ENCODE results near the gene PCYT1A.
"Not testable (repeated sequence)": the region's sequence is repeated elsewhere in the genome, so short reads cannot be mapped to it uniquely, and the experiment has no call there.

The PCYT1A gene

DNA sequence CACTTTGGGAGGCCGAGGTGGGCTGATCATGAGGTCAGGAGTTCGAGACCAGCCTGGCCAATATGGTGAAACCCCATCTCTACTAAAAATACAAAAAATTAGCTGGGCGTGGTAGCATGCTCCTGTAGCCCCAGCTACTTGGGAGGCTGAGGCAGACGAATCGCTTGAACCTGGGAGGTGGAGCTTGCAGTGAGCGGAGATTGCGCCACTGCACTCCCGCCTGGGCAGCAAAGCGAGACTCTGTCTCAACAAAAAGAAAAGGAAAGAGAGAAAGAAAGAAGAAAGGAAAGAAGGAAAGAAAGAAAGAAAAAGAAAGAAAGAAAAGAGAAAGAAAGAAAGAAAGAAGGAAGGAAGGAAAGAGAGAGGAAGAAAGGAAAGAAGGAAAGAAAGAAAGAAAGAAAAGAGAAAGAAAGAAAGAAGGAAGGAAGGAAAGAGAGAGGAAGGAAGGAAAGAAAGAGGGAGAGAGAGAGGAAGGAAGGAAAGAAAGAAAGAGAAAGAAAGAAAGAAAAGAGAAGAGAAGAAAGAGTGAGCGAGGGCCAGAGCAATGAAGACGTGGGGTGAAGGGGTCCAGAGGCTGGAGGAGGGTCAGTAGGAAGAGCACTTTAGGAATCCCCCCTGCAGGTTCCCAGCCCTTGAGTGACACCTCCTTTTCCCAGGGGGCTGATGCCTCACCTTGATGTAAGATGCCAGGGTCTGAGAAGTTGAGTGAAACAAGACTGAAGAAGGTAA, 77.4 kb downstream of the PCYT1A start:
- H3K9me3 ChIP-seq; H3K4me1 ChIP-seq; H3K27me3 ChIP-seq (ENCODE audit: low read depth); in situ Hi-C loops (cut with MboI; ENCODE audit: low sequenced_read_pairs); DNase-seq (ENCODE audit: low spot score in 2 of 2); H3K36me3 ChIP-seq (replicated peaks); H3K4me3 ChIP-seq: not testable (repeated sequence)

DNA sequence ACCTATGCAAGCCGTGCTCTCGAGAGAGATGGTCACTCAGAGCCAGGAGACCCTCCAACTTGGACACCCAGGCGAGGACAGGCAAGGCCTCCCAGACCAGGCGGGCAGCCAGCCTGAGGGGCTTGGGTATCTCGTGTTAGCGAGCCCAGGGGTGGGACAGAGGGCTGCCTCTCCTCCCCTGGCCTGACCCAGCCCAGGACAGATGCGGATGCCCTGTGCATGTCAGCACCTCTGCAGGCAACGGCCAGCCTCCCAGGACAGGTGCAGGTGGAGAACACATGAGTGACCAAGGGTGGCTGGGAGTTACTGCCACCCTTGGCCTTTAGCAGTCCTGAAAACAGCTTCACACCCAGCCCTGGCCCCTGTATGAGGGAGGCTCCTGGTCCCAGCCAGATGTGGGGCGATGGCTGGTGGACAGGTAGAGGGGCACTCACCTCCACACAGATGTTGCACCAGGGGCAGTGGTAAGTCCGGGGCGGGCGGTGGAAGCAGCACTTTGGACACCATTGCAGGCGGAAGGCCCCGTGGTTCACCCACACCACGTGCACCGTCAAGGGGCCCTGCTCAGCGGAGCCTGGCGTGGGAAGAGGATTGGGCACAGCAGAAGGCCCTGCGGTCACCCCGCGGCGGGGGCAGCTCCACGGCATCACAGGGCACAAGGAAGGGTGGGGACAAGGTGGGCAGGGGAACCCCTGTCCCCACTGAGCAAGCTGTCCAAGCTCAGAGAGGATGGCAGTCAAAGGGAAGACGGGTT, 78.4 kb downstream of the PCYT1A start:
- Histone ChIP-seq H3K36me3 (replicated peaks) (no peaks in the 10 kb centered on the region), H3K9me3 (no peaks in the 10 kb centered on the region), H3K4me1 (no peaks in the 10 kb centered on the region), H3K4me3 (no peak overlapping the region), H3K27me3 (ENCODE audit: low read depth) (no peaks in the 10 kb centered on the region)
- no peak for DNase-seq (ENCODE audit: low spot score in 2 of 2)
- in situ Hi-C loops (cut with MboI; ENCODE audit: low sequenced_read_pairs), result no loop called here

DNA sequence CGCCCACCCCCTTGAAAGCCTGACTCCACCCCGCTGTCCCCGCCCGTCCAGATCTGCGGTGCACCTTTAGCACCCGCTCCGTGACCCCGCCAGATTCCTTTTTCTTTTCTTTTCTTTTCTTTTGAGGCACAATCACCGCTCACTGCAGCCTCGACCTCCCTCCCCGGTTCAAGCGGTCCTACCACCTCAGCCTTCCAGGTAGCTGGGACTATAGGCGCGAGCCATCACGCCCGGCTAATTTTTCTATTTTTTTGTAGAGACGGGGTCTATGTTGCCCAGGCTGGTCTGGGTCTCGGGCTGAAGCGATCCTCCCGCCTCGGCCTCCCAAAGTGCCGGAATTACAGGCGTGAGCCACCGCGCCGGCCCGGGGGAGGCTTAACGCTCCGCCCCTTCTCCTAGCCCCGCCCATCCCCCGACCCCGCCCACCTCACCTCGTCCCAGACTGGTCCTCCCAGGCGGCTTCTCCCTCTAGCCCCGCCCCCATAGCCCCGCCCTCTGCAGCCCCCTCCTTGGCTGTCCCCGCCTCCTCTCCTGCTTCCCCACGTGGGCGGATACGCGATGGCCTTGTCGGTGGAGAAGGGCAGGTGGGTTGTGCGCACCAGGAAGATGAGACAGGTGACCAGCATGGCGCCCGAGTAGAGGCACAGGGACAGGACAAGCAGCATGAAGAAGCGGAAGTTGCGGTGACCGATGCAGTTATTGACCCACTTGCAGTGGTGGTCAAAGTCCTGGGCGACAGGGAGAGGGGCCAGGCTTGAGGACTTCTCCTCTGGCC, 79.5 kb downstream of the PCYT1A start:
- H3K4me1 ChIP-seq, result no peaks in the 10 kb centered on the region
- H3K4me3 ChIP-seq, result peak overlapping the region; percentile 42
- H3K27me3 ChIP-seq (ENCODE audit: low read depth), result no peaks in the 10 kb centered on the region
- in situ Hi-C loops (cut with MboI; ENCODE audit: low sequenced_read_pairs), result no loop called here
- DNase-seq (ENCODE audit: low spot score in 2 of 2), result peak; percentile 33 to 95
- no peaks in the 10 kb centered on the region for H3K9me3 ChIP-seq
- no peaks in the 10 kb centered on the region for H3K36me3 ChIP-seq (replicated peaks)

DNA sequence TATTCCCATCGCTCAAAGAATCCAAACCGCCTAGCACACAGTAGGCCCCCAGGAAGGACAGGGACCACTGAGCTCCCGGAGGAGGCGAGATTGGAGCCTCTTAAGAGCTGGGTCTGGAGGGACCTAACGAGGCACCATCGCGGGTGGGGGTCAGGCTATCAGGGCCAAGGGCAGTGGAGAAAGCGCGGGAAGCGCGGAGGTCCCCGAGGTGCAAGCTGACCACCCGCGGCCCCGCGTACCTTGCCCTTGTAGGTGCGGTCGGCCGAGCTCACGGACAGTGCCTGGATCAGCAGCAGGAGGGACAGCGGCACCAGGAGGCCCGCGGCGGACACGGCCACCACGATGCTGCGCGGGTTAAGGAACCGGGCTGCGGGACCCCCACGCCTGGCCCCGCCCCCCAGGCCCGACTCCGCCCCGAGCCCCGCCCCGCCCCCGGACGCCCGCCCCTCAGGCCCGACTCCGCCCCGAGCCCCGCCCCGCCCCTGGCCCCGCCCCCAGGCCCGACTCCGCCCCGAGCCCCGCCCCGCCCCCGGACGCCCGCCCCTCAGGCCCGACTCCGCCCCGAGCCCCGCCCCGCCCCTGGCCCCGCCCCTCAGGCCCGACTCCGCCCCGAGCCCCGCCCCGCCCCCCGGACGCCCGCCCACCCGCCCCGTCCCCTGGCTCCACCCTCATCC, 80.2 kb downstream of the PCYT1A start:
- in situ Hi-C loops (cut with MboI; ENCODE audit: low sequenced_read_pairs), result no loop called here
- no peaks in the 10 kb centered on the region for H3K4me1 ChIP-seq
- no peaks in the 10 kb centered on the region for H3K9me3 ChIP-seq
- peak overlapping the region; percentile 19 for H3K4me3 ChIP-seq
- H3K36me3 ChIP-seq (replicated peaks), result no peaks in the 10 kb centered on the region
- H3K27me3 ChIP-seq (ENCODE audit: low read depth), result no peaks in the 10 kb centered on the region
- peak in 1 of 2 experiments; percentile 46 for DNase-seq (ENCODE audit: low spot score in 2 of 2)

DNA sequence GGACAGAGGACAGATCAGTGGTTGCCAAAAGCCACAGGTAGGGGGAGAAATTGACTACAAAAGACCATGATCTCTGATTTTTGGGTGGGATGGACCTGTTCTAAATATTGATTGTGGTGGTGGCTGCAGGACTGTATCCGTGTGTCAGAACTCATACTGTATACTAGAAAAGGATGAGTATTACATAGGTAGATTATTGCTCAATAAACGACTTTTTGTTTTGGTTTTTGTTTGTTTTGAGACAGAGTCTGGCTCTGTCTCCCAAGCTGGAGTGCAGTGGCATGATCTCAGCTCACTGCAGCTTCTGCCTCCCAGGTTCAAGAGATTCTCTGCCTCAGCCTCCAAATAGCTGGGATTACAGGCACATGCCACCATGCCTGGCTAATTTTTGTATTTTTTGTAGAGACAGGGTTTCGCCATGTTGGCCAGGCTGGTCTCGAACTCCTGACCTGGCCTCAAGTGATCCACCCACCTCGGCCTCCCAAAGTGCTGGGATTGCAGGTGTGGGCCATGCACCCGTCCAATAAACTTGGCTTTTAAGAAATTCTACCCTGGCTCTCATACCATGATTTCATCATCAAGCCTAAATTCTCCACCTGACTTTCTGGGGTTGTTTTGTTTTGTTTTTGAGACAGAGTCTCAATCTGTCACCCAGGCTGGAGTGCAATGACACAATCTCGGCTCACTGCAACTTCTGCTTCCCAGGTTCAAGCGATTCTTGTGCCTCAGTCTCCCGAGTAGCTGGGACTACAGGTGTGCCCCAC, 81.9 kb downstream of the PCYT1A start:
- in situ Hi-C loops (cut with MboI; ENCODE audit: low sequenced_read_pairs); H3K36me3 ChIP-seq (replicated peaks); H3K9me3 ChIP-seq; H3K27me3 ChIP-seq (ENCODE audit: low read depth); H3K4me1 ChIP-seq; H3K4me3 ChIP-seq; DNase-seq (ENCODE audit: low spot score in 2 of 2): not testable (repeated sequence)

DNA sequence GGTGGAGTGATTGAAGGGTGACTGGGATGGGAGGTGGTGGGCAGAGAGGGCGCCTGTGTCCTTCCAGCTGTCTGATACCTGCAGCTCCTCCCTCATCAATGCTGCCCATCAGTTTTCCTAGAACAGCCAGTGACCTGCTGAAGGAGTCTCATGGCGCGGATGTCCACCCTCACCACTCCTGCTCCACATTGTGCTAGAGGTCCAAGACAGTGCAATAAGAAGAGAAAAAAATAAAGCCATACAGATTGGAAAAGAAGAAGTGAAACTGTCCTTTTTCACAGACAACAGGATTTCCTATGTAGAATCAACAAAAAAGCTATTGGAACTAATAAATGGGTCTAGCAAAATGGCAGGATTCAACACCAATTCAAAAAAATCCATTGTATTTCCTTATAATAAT, 83.7 kb downstream of the PCYT1A start:
- no peaks in the 10 kb centered on the region for H3K36me3 ChIP-seq (replicated peaks)
- no peak overlapping the region for H3K4me3 ChIP-seq
- no peaks in the 10 kb centered on the region for H3K27me3 ChIP-seq (ENCODE audit: low read depth)
- H3K4me1 ChIP-seq, result no peaks in the 10 kb centered on the region
- in situ Hi-C loops (cut with MboI; ENCODE audit: low sequenced_read_pairs), result no loop called here
- no peak for DNase-seq (ENCODE audit: low spot score in 2 of 2)
- H3K9me3 ChIP-seq, result no peaks in the 10 kb centered on the region

DNA sequence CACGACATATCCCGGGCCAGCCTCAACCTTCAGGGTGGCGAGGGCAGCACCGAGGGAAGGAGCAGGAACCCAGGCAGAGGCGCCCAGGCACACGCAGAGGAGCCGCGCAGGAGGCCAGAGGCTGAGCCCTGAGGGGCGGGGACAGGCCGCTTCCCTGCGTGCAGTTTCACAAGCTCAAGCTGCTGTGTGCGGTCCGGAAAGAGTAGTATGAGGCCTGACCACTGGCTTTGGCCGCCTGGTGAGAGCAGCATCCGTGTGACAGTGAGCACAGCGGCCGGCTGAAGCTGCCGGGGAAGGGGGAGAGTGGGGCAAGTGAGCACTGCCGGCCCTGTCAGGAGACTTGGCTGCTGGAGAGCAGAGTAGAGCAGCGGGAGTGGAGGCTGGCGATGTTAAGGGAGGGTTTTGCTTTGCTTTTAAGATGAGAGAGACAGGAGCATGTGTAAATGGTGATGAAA, 85.0 kb downstream of the PCYT1A start:
- Histone ChIP-seq H3K36me3 (replicated peaks) (no peaks in the 10 kb centered on the region), H3K27me3 (ENCODE audit: low read depth) (no peaks in the 10 kb centered on the region), H3K9me3 (no peaks in the 10 kb centered on the region), H3K4me3 (no peak overlapping the region), H3K4me1 (no peaks in the 10 kb centered on the region)
- no peak for DNase-seq (ENCODE audit: low spot score in 2 of 2)
- in situ Hi-C loops (cut with MboI; ENCODE audit: low sequenced_read_pairs), result no loop called here

DNA sequence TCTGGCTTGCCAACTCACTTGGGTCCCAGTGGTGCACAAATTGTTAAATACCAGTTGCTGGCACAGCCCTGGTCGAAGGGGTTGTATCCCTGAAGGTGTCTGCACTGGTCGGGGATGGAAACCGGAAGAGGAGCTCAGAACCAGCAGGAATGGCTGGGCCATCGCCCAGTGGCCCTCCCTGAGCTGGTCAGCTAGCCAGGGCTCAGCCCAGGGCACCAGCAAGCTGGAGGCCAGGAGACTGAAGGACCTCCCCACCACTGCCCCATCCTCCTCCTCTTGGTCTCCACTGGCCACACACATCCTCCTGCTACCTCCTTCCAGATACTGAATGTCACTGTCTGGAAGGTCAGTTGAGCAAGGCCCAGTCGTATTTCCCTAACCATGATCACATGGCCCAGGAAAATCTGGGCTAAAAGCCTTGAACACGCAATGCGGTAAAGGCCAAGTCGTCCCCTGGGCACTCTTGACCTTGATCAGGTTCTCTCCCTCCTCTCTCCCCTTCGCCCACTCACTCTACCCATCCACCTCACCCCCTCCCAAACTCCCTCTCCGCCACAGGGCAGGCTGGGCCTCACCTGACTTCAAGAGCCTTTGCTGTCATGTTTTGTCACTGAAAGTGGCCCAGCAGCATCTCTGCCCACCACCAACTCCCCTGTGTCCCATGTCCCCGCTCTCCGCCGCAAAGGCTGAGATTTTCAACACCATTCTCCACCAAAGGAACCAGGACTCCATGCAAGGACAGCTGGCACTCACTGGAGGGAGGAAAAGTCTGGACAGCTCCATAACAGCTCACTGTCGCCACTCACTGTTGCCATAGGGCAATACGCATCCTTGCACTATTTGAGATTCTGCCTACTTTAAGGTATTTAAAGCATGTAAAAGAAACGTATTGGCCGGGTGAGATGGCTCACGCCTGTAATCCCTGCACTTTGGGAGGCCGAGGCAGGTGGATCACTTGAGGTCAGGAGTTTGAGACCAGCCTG, 88.5 kb downstream of the PCYT1A start:
- in situ Hi-C loops (cut with MboI; ENCODE audit: low sequenced_read_pairs), result no loop called here
- Histone ChIP-seq H3K4me1 (no peaks in the 10 kb centered on the region), H3K4me3 (no peak overlapping the region), H3K9me3 (no peaks in the 10 kb centered on the region), H3K36me3 (replicated peaks) (no peaks in the 10 kb centered on the region), H3K27me3 (ENCODE audit: low read depth) (no peaks in the 10 kb centered on the region)
- DNase-seq (ENCODE audit: low spot score in 2 of 2), result no peak

DNA sequence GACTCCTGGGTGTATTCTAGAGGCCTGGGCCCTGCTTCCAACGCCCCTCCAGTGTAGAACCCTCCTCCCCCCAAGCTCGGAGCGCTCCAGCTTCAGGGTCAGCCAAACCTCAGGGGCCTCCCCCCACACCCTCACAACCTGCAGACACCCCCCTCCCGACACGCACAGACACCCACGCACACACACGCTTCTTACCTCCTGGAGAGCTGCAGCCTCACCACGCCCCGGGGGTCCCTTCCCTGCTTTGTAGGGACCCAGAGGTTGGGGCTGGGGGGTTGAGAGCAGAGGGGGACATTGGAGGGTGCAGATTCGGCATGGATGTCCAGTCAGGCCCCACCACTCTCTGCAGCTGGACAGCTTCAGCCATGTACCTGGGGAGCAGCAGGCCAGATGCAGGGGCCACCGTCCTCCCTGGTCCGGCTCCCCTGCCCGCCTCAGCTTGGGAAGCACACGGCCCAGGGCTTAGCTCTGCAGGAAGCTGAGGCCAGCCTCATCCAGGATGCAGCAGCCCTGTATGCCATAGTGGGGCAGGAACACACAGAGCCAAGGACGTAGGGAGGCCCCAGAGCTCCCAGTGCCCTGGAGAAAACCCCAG, 89.3 kb downstream of the PCYT1A start:
- no peaks in the 10 kb centered on the region for H3K9me3 ChIP-seq
- in situ Hi-C loops (cut with MboI; ENCODE audit: low sequenced_read_pairs), result no loop called here
- no peak overlapping the region for H3K4me3 ChIP-seq
- no peaks in the 10 kb centered on the region for H3K4me1 ChIP-seq
- no peaks in the 10 kb centered on the region for H3K27me3 ChIP-seq (ENCODE audit: low read depth)
- DNase-seq (ENCODE audit: low spot score in 2 of 2), result no peak
- H3K36me3 ChIP-seq (replicated peaks), result no peaks in the 10 kb centered on the region

DNA sequence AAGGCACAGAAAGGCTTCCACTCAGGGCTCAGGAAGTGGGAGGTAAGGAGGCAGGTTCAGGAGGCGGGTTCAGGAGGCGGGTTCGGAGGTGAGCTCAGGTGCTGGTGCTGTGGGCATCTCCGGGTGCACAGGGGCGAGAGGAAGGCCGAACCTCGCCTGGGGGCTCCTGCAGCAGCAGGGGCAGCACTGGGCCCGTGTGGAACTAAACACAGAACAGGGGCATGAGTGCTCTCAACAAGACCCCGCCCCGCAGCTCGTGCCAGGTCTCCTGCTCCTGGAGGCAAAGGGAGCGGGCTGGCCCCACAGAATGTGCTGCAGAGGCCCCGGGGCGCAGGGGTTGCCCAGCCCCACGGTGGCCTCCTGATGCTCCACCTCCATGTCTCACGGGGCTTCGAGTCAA, 90.0 kb downstream of the PCYT1A start:
- DNase-seq (ENCODE audit: low spot score in 2 of 2), result no peak
- Histone ChIP-seq H3K27me3 (ENCODE audit: low read depth) (no peaks in the 10 kb centered on the region), H3K9me3 (no peaks in the 10 kb centered on the region), H3K4me3 (no peak overlapping the region), H3K4me1 (no peaks in the 10 kb centered on the region), H3K36me3 (replicated peaks) (no peaks in the 10 kb centered on the region)
- in situ Hi-C loops (cut with MboI; ENCODE audit: low sequenced_read_pairs), result no loop called here

DNA sequence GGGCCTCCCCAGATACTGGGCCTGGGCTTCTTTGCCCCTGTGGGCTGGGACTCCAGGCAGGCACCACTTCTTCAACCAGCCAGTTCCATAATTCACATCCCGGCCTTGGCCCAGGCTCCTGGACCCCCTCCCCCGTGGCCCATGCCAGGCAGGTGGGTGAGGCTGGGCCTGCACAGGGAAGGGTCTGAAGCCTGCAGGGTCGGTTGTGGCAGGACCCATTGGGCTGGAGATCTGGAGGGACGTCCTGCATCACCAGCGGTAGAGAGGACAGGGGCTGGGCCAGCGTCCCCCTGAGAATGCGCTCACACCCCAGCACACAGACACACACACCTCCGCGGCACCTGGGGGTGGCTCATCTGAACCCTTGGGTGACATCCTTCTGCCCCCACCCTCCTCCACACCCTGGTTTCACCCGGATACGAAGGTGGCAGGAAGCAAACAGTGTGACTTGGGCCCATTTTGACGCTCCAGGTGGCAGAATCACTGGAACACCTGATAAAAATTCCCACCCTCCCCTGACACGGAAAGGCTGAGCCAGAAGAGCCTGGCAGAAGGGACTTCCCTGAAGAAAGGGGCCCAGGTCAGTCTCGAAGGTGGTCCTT, 91.8 kb downstream of the PCYT1A start:
- no peaks in the 10 kb centered on the region for H3K36me3 ChIP-seq (replicated peaks)
- in situ Hi-C loops (cut with MboI; ENCODE audit: low sequenced_read_pairs), result no loop called here
- H3K27me3 ChIP-seq (ENCODE audit: low read depth), result no peaks in the 10 kb centered on the region
- no peak for DNase-seq (ENCODE audit: low spot score in 2 of 2)
- no peak overlapping the region for H3K4me3 ChIP-seq
- no peaks in the 10 kb centered on the region for H3K9me3 ChIP-seq
- no peaks in the 10 kb centered on the region for H3K4me1 ChIP-seq

DNA sequence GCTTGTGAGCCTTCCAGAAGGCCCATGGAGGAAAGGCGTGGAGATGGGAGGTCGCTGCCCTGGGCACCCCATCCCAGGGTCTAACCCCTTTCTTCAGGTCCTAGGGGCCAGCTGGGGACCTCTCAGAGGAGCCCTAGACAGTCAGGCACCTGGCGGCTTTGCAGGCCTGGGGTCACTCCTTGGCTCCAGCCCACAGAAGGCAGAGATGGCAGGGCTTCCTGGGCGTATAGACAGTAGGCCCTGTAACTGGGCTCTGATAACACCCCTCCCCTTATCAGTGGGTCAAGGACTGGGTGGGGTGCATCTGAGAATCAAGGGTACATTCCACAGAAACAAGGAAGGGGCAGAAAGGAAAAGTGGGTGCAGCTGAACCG, 93.0 kb downstream of the PCYT1A start:
- H3K4me3 ChIP-seq, result no peak overlapping the region
- DNase-seq (ENCODE audit: low spot score in 2 of 2), result no peak
- in situ Hi-C loops (cut with MboI; ENCODE audit: low sequenced_read_pairs), result loop anchor here (5.0 kb wide), 1 partner anchor 117 kb away; no protein-coding TSS in a partner anchor
- H3K27me3 ChIP-seq (ENCODE audit: low read depth), result no peaks in the 10 kb centered on the region
- H3K36me3 ChIP-seq (replicated peaks), result no peaks in the 10 kb centered on the region
- no peaks in the 10 kb centered on the region for H3K4me1 ChIP-seq
- no peaks in the 10 kb centered on the region for H3K9me3 ChIP-seq

Measured in HAP-1 (cell line).